Lower leg skin (tissue), 4 donors: ENCODE measurements around the gene NEURL4. TPM values are rescaled to one million over a fixed set of nuclear protein-coding genes. Genes with fewer than 3 reads are reported as not detected.

Experiments
- DNase-seq, 2 donors: peaks; one replicate each; pipeline ENCODE4 v3.0.0-alpha.2; 2019; ENCODE audit warnings: low spot score in 2 of 2
- H3K4me3 ChIP-seq: fragments of 200-600 bp; sonication (generic); 2 replicates; pipeline ENCODE4 v1.5.1; 2017; ENCODE audit warnings: mild to moderate bottlenecking, low read depth; ENCODE audit not compliant: poor library complexity, severe bottlenecking
- POLR2A ChIP-seq, 2 donors: fragments of 450-650 bp; IDR thresholded peaks; one replicate each; pipeline ENCODE4 v1.6.1; 2016 to 2017; ENCODE audit warnings: antibody characterized with exemption in 2 of 2, mild to moderate bottlenecking in 1 of 2, moderate library complexity in 1 of 2
- WGBS, 2 donors: methylation state at CpG; one replicate each; pipeline ENCODE4 v1.1.5; 2018; 5-methylcytosine and 5-hydroxymethylcytosine counted together
- intact Hi-C: fragments of 100-400 bp; cut with DNase I; formaldehyde crosslinking; loops from one replicate; pipeline ENCODE4 v1.15.0; 2023; ENCODE audit warnings: low total_unique reads
- total RNA-seq, 4 donors: library from RNA; depleted of rRNA; stranded (reverse); fragments of >200 nt; gene quantifications; one replicate each; pipeline ENCODE4 v1.1.0, GENCODE V29; 2016
- TF ChIP-seq, protein P1 (sequence below), 3 donors: fragments of 450-650 bp; IDR thresholded peaks; one replicate each; pipeline ENCODE4 v1.5.1; 2016; ENCODE audit warnings: antibody characterized with exemption in 3 of 3, mild to moderate bottlenecking in 3 of 3, moderate library complexity in 2 of 3

The NEURL4 gene
- total RNA-seq, 4 donors from 2014 or later = 13.3 to 44.8 (median 22.3) TPM

- no peak overlapping the region for H3K4me3 ChIP-seq
- TF ChIP-seq, protein P1, sequence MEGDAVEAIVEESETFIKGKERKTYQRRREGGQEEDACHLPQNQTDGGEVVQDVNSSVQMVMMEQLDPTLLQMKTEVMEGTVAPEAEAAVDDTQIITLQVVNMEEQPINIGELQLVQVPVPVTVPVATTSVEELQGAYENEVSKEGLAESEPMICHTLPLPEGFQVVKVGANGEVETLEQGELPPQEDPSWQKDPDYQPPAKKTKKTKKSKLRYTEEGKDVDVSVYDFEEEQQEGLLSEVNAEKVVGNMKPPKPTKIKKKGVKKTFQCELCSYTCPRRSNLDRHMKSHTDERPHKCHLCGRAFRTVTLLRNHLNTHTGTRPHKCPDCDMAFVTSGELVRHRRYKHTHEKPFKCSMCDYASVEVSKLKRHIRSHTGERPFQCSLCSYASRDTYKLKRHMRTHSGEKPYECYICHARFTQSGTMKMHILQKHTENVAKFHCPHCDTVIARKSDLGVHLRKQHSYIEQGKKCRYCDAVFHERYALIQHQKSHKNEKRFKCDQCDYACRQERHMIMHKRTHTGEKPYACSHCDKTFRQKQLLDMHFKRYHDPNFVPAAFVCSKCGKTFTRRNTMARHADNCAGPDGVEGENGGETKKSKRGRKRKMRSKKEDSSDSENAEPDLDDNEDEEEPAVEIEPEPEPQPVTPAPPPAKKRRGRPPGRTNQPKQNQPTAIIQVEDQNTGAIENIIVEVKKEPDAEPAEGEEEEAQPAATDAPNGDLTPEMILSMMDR (IDR thresholded peaks at IDR 0.05) = no peak
- TF ChIP-seq POLR2A (IDR thresholded peaks at IDR 0.05) = no peak
- 64 to 73% methylated on average over 1 of the region's 1 CpG for WGBS, 2 donors
- intact Hi-C loops = loop anchor here (2.0 kb wide), 1 partner anchor 75 kb away; no protein-coding TSS in a partner anchor
- DNase-seq = no peak
These were observed 1.1 kb downstream of the NEURL4 start for GRCh38 chr17:7328009-7328408.

GRCh38 chr17:7327501-7327900 lies 1.6 kb downstream of the NEURL4 start:
- TF ChIP-seq, protein P1 (IDR thresholded peaks at IDR 0.05) = no peak
- TF ChIP-seq POLR2A (IDR thresholded peaks at IDR 0.05) = no peak
- 79 to 84% methylated on average over 17 of the region's 17 CpGs for WGBS, 2 donors
- H3K4me3 ChIP-seq = no peak overlapping the region
- no peak for DNase-seq
- intact Hi-C loops = no loop called here

DNA sequence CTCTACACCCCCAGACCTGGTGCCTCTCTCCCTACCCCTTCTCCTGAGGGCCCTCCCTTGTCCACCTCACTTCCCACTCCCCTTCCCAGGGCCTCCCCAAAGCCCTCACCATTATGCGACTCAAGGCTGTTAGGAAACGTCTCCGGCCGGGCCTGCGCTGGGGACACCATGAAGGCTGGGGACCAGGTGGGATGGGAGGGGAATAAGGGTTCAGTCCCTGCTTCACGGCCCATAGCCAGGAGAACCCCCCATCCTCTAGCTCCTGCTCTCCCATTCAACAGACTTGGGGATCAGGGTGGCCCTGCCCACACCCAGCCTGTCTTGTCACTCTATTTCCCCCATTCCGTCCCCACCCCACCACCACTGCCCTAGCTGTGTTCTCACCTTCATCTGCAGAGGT lies 2.1 kb downstream of the NEURL4 start:
- WGBS, 2 donors = 85 to 93% methylated on average over 7 of the region's 7 CpGs

GRCh38 chr17:7326186-7326585 lies 2.9 kb downstream of the NEURL4 start:
- TF ChIP-seq, protein P1 (IDR thresholded peaks at IDR 0.05) = no peak
- no peak for TF ChIP-seq POLR2A (IDR thresholded peaks at IDR 0.05)
- no peak overlapping the region for H3K4me3 ChIP-seq
- intact Hi-C loops = no loop called here
- 86 to 88% methylated on average over 11 of the region's 11 CpGs for WGBS, 2 donors
- no peak for DNase-seq

More for the DNA sequence above, 2.1 kb downstream of the NEURL4 start:
- no peak overlapping the region for H3K4me3 ChIP-seq
- TF ChIP-seq POLR2A (IDR thresholded peaks at IDR 0.05) = no peak
- TF ChIP-seq, protein P1 (IDR thresholded peaks at IDR 0.05) = no peak
- intact Hi-C loops = no loop called here
- DNase-seq = no peak

DNA sequence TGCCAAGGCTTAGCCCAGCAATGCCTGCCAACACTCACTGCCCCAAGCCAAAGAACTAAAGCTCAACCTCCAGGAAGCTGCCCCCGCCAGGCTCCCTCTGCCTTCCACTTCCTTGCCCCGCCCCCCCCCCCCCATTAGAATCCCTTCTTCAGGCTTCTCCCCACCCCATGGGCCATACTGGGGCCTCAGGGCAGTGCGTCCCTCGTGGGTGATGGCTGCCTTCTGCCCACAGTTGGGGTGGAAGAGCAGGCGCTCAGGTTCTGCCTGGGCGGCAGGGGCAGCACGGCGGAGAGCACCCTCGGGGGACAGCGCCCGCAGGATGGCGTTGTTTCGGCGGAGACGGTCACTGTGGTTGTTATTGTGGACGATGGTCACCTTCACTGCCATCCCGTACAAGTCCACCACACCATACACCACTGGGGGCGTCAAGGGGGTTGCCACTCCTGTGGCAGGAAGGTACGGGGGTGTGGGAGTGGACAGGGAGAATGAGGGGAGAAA lies 4.1 kb downstream of the NEURL4 start:
- no peak for DNase-seq
- H3K4me3 ChIP-seq = no peak overlapping the region
- intact Hi-C loops = no loop called here
- TF ChIP-seq POLR2A (IDR thresholded peaks at IDR 0.05) = no peak
- TF ChIP-seq, protein P1 (IDR thresholded peaks at IDR 0.05) = no peak
- WGBS, 2 donors = 89 to 95% methylated on average over 18 to 19 of the region's 19 CpGs

GRCh38 chr17:7324438-7324779 lies 4.7 kb downstream of the NEURL4 start:
- WGBS, 2 donors = 85 to 88% methylated on average over 3 of the region's 3 CpGs
- no peak for DNase-seq
- no peak overlapping the region for H3K4me3 ChIP-seq
- intact Hi-C loops = no loop called here
- TF ChIP-seq, protein P1 (IDR thresholded peaks at IDR 0.05) = no peak
- no peak for TF ChIP-seq POLR2A (IDR thresholded peaks at IDR 0.05)
